ENCODE data around the gene MSH3. TPM values are rescaled to one million over a fixed set of nuclear protein-coding genes. Genes with fewer than 3 reads are reported as not detected.

The MSH3 gene
- total and polyA plus RNA-seq, 2 donors = 4.8 to 13.3 TPM

GRCh38 chr5:80706835-80707447, 52.5 kb downstream of the MSH3 start:
- no peak for DNase-seq (ENCODE audit: low read depth in 6 of 9, low spot score in 9 of 9)
- H3K9me3 ChIP-seq (ENCODE audit: control insufficient read depth in 2 of 2, insufficient read depth in 1 of 2, low read length in 1 of 2) = no peaks in the 10 kb centered on the region
- 93% methylated on average over 2 of the region's 2 CpGs for WGBS

GRCh38 chr5:80707645-80708044, 53.2 kb downstream of the MSH3 start:
- Histone ChIP-seq H3K9me3 (ENCODE audit: control insufficient read depth in 2 of 2, insufficient read depth in 1 of 2, low read length in 1 of 2) (no peaks in the 10 kb centered on the region), H3K4me3 (ENCODE audit: low read length in 2 of 2) (no peak overlapping the region), H3K27me3 (ENCODE audit: control insufficient read depth in 2 of 2, insufficient read depth in 1 of 2, low read length in 1 of 2) (no peaks in the 10 kb centered on the region), H3K27ac (ENCODE audit: low read depth in 1 of 2, low read length in 1 of 2) (no peak overlapping the region), H3K36me3 (ENCODE audit: control insufficient read depth in 2 of 2, insufficient read depth in 2 of 2, low read length in 1 of 2) (peaks cover 5 to 7% of the 10 kb centered on the region in 2 donors), H3K4me1 (ENCODE audit: control insufficient read depth in 2 of 2, insufficient read depth in 2 of 2, low read length in 2 of 2) (peaks cover 6 to 8% of the 10 kb centered on the region in 2 donors)
- DNase-seq (ENCODE audit: low read depth in 6 of 9, low spot score in 9 of 9) = no peak
- 100% methylated on average over 1 of the region's 1 CpG for WGBS

More at GRCh38 chr5:80706835-80707447, 52.5 kb downstream of the MSH3 start:
- peaks cover 5 to 6% of the 10 kb centered on the region in 2 donors for H3K36me3 ChIP-seq (ENCODE audit: control insufficient read depth in 2 of 2, insufficient read depth in 2 of 2, low read length in 1 of 2)
- no peak overlapping the region for H3K4me3 ChIP-seq (ENCODE audit: low read length in 2 of 2)
- peaks cover 6 to 8% of the 10 kb centered on the region in 2 donors for H3K4me1 ChIP-seq (ENCODE audit: control insufficient read depth in 2 of 2, insufficient read depth in 2 of 2, low read length in 2 of 2)
- no peaks in the 10 kb centered on the region for H3K27me3 ChIP-seq (ENCODE audit: control insufficient read depth in 2 of 2, insufficient read depth in 1 of 2, low read length in 1 of 2)
- H3K27ac ChIP-seq (ENCODE audit: low read depth in 1 of 2, low read length in 1 of 2) = no peak overlapping the region

GRCh38 chr5:80711216-80711615, 56.8 kb downstream of the MSH3 start:
- Histone ChIP-seq H3K9me3 (ENCODE audit: control insufficient read depth in 2 of 2, insufficient read depth in 1 of 2, low read length in 1 of 2) (no peaks in the 10 kb centered on the region), H3K27ac (ENCODE audit: low read depth in 1 of 2, low read length in 1 of 2) (no peak overlapping the region), H3K4me1 (ENCODE audit: control insufficient read depth in 2 of 2, insufficient read depth in 2 of 2, low read length in 2 of 2) (no peaks in the 10 kb centered on the region), H3K27me3 (ENCODE audit: control insufficient read depth in 2 of 2, insufficient read depth in 1 of 2, low read length in 1 of 2) (no peaks in the 10 kb centered on the region), H3K4me3 (ENCODE audit: low read length in 2 of 2) (no peak overlapping the region), H3K36me3 (ENCODE audit: control insufficient read depth in 2 of 2, insufficient read depth in 2 of 2, low read length in 1 of 2) (peaks cover 5 to 7% of the 10 kb centered on the region in 2 donors)
- 96% methylated on average over 5 of the region's 5 CpGs for WGBS
- no peak for DNase-seq (ENCODE audit: low read depth in 6 of 9, low spot score in 9 of 9)

- peaks cover 5 to 7% of the 10 kb centered on the region in 2 donors for H3K36me3 ChIP-seq (ENCODE audit: control insufficient read depth in 2 of 2, insufficient read depth in 2 of 2, low read length in 1 of 2)
- H3K27me3 ChIP-seq (ENCODE audit: control insufficient read depth in 2 of 2, insufficient read depth in 1 of 2, low read length in 1 of 2) = no peaks in the 10 kb centered on the region
- WGBS = 98% methylated on average over 3 of the region's 3 CpGs
- H3K9me3 ChIP-seq (ENCODE audit: control insufficient read depth in 2 of 2, insufficient read depth in 1 of 2, low read length in 1 of 2) = no peaks in the 10 kb centered on the region
- no peak overlapping the region for H3K4me3 ChIP-seq (ENCODE audit: low read length in 2 of 2)
- no peak for DNase-seq (ENCODE audit: low read depth in 6 of 9, low spot score in 9 of 9)
- H3K27ac ChIP-seq (ENCODE audit: low read depth in 1 of 2, low read length in 1 of 2) = no peak overlapping the region
- H3K4me1 ChIP-seq (ENCODE audit: control insufficient read depth in 2 of 2, insufficient read depth in 2 of 2, low read length in 2 of 2) = no peaks in the 10 kb centered on the region
Observed at GRCh38 chr5:80711938-80712337, 57.5 kb downstream of the MSH3 start.

- 97% methylated on average over 2 of the region's 2 CpGs for WGBS
- H3K4me1 ChIP-seq (ENCODE audit: control insufficient read depth in 2 of 2, insufficient read depth in 2 of 2, low read length in 2 of 2) = no peaks in the 10 kb centered on the region
- no peaks in the 10 kb centered on the region for H3K9me3 ChIP-seq (ENCODE audit: control insufficient read depth in 2 of 2, insufficient read depth in 1 of 2, low read length in 1 of 2)
- no peak overlapping the region for H3K4me3 ChIP-seq (ENCODE audit: low read length in 2 of 2)
- H3K27ac ChIP-seq (ENCODE audit: low read depth in 1 of 2, low read length in 1 of 2) = no peak overlapping the region
- DNase-seq (ENCODE audit: low read depth in 6 of 9, low spot score in 9 of 9) = no peak
- H3K27me3 ChIP-seq (ENCODE audit: control insufficient read depth in 2 of 2, insufficient read depth in 1 of 2, low read length in 1 of 2) = no peaks in the 10 kb centered on the region
- peaks cover 7 to 10% of the 10 kb centered on the region in 2 donors for H3K36me3 ChIP-seq (ENCODE audit: control insufficient read depth in 2 of 2, insufficient read depth in 2 of 2, low read length in 1 of 2)
Observed at GRCh38 chr5:80712919-80713318, 58.5 kb downstream of the MSH3 start.

- H3K36me3 ChIP-seq (ENCODE audit: control insufficient read depth in 2 of 2, insufficient read depth in 2 of 2, low read length in 1 of 2) = peaks cover 6 to 8% of the 10 kb centered on the region in 2 donors
- WGBS = 45% methylated on average over 5 of the region's 5 CpGs
- no peak overlapping the region for H3K4me3 ChIP-seq (ENCODE audit: low read length in 2 of 2)
- no peak overlapping the region for H3K27ac ChIP-seq (ENCODE audit: low read depth in 1 of 2, low read length in 1 of 2)
- no peaks in the 10 kb centered on the region for H3K27me3 ChIP-seq (ENCODE audit: control insufficient read depth in 2 of 2, insufficient read depth in 1 of 2, low read length in 1 of 2)
- H3K9me3 ChIP-seq (ENCODE audit: control insufficient read depth in 2 of 2, insufficient read depth in 1 of 2, low read length in 1 of 2) = no peaks in the 10 kb centered on the region
- DNase-seq (ENCODE audit: low read depth in 6 of 9, low spot score in 9 of 9) = no peak
- H3K4me1 ChIP-seq (ENCODE audit: control insufficient read depth in 2 of 2, insufficient read depth in 2 of 2, low read length in 2 of 2) = no peaks in the 10 kb centered on the region
Observed at GRCh38 chr5:80713631-80714030, 59.2 kb downstream of the MSH3 start.

GRCh38 chr5:80714570-80715298, 60.3 kb downstream of the MSH3 start:
- WGBS = 89% methylated on average over 5 of the region's 5 CpGs

GRCh38 chr5:80715887-80716286, 61.4 kb downstream of the MSH3 start:
- no peaks in the 10 kb centered on the region for H3K27me3 ChIP-seq (ENCODE audit: control insufficient read depth in 2 of 2, insufficient read depth in 1 of 2, low read length in 1 of 2)
- peaks cover 0 to 3% of the 10 kb centered on the region in 2 donors for H3K9me3 ChIP-seq (ENCODE audit: control insufficient read depth in 2 of 2, insufficient read depth in 1 of 2, low read length in 1 of 2)
- peaks cover 3 to 13% of the 10 kb centered on the region in 2 donors for H3K36me3 ChIP-seq (ENCODE audit: control insufficient read depth in 2 of 2, insufficient read depth in 2 of 2, low read length in 1 of 2)
- no peak overlapping the region for H3K27ac ChIP-seq (ENCODE audit: low read depth in 1 of 2, low read length in 1 of 2)
- DNase-seq (ENCODE audit: low read depth in 6 of 9, low spot score in 9 of 9) = no peak
- WGBS = 97% methylated on average over 2 of the region's 2 CpGs
- no peak overlapping the region for H3K4me3 ChIP-seq (ENCODE audit: low read length in 2 of 2)
- no peaks in the 10 kb centered on the region for H3K4me1 ChIP-seq (ENCODE audit: control insufficient read depth in 2 of 2, insufficient read depth in 2 of 2, low read length in 2 of 2)

More at GRCh38 chr5:80714570-80715298, 60.3 kb downstream of the MSH3 start:
- H3K4me3 ChIP-seq (ENCODE audit: low read length in 2 of 2) = no peak overlapping the region
- no peaks in the 10 kb centered on the region for H3K4me1 ChIP-seq (ENCODE audit: control insufficient read depth in 2 of 2, insufficient read depth in 2 of 2, low read length in 2 of 2)
- no peaks in the 10 kb centered on the region for H3K27me3 ChIP-seq (ENCODE audit: control insufficient read depth in 2 of 2, insufficient read depth in 1 of 2, low read length in 1 of 2)
- peaks cover 0 to 1% of the 10 kb centered on the region in 2 donors for H3K9me3 ChIP-seq (ENCODE audit: control insufficient read depth in 2 of 2, insufficient read depth in 1 of 2, low read length in 1 of 2)
- no peak overlapping the region for H3K27ac ChIP-seq (ENCODE audit: low read depth in 1 of 2, low read length in 1 of 2)
- peaks cover 3 to 9% of the 10 kb centered on the region in 2 donors for H3K36me3 ChIP-seq (ENCODE audit: control insufficient read depth in 2 of 2, insufficient read depth in 2 of 2, low read length in 1 of 2)
- DNase-seq (ENCODE audit: low read depth in 6 of 9, low spot score in 9 of 9) = no peak

GRCh38 chr5:80720181-80720580, 65.7 kb downstream of the MSH3 start:
- no peaks in the 10 kb centered on the region for H3K4me1 ChIP-seq (ENCODE audit: control insufficient read depth in 2 of 2, insufficient read depth in 2 of 2, low read length in 2 of 2)
- H3K27me3 ChIP-seq (ENCODE audit: control insufficient read depth in 2 of 2, insufficient read depth in 1 of 2, low read length in 1 of 2) = no peaks in the 10 kb centered on the region
- H3K9me3 ChIP-seq (ENCODE audit: control insufficient read depth in 2 of 2, insufficient read depth in 1 of 2, low read length in 1 of 2) = peaks cover 0 to 3% of the 10 kb centered on the region in 2 donors
- no peak overlapping the region for H3K27ac ChIP-seq (ENCODE audit: low read depth in 1 of 2, low read length in 1 of 2)
- H3K36me3 ChIP-seq (ENCODE audit: control insufficient read depth in 2 of 2, insufficient read depth in 2 of 2, low read length in 1 of 2) = peaks cover 0 to 10% of the 10 kb centered on the region in 2 donors
- no peak overlapping the region for H3K4me3 ChIP-seq (ENCODE audit: low read length in 2 of 2)
- 95% methylated on average over 2 of the region's 2 CpGs for WGBS
- no peak for DNase-seq (ENCODE audit: low read depth in 6 of 9, low spot score in 9 of 9)

Data from thymus (tissue), 11 donors.